Measurements from ENCODE around the gene OR4F15.
"Not testable (repeated sequence)": the region's sequence is repeated elsewhere in the genome, so short reads cannot be mapped to it uniquely, and the experiment has no call there.

OR4F15 gene

DNA sequence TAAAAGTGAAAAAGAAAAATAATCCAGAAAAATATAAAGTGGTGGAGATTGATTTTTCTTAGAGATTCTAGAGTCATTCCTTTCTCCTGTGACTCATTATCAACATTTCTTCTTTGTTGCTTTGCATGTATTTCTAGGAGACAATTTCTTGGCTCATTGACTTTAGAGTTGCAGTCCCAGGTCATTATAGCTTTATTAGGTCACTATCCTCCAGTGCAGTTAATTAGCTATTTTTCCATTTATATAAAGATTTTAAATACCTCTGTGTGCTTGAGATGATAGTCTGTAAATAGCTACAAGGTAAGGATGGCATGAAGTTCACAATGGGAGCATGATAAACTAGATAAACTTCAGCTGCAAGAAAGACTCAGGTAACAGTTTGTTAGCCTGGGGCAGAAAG is at the start of gene OR4F15:
OR4F15 (plus strand) TSS at position 301 of the 400 bp plus-strand sequence. CDS start 5,985 bp downstream, outside the sequence.
- no peak for DNase-seq

DNA sequence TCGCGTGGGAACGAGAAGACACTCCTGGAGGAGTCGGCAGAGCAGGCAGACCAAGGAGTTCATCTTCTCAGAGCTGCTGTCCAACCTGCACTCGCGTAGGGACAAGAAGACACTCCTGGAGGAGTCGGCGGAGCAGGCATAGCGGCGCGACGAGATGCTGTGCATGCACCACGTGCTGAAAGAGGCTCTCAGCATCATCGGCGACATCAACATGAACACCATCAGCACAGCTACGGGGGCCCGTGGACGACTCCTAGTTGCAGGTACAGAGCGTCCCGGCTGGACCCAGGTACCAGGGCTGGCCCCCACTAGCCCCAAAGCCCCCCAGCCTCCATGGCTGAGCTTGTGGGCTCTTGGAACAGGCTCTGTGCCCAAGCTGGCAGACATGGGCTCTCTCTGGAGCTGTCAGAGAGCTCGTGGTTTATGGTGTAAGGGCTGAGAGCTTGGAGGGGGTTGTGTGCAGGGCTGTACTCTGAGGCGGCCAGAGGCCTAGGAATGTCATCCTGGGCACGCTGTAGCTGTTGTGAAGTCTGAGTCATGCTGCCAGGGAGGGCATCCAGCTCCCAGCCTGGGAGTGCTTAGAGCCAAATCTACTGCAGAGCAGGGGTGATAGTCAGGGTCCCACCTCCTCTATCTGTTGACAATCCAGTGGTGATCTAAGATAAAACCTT is 47.2 kb upstream of the OR4F15 start:
- not testable (repeated sequence) for DNase-seq

- DNase-seq, result not testable (repeated sequence)
These were observed 46.7 kb upstream of the OR4F15 start for GRCh38 chr15:101765340-101765671.

DNA sequence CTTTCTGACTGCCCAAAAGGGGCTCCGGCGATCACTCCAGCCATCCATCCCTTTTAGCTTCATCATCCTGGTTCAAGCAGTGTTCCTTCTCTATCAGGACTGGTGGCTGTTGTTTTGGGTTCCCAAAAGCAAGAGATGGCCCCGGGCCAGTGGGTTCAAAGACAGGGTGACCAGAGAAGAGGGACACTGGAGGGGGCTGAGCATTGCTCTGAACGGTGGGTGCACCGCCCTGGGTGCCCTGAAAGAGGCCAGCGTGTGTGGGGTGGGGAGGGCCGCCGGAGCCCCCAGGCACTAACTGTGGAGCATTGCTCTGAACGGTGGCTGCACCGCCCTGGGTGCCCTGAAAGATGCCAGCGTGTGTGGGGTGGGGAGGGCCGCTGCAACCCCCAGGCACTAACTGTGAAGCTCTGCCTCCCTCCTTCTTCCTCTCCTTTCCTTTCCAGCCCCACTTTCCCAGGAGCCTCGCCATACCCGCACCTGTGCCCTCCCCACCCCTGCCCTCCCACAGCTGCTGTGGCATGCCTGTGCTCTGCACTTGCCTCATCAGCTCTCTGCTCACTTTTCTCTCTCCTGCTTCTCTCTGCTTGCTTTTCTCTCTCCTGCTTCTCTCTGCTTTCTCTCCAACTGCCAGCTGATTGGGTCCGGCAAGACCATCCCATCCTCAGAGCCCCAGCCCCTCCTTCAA is 46.1 kb upstream of the OR4F15 start:
- no peak for DNase-seq

DNA sequence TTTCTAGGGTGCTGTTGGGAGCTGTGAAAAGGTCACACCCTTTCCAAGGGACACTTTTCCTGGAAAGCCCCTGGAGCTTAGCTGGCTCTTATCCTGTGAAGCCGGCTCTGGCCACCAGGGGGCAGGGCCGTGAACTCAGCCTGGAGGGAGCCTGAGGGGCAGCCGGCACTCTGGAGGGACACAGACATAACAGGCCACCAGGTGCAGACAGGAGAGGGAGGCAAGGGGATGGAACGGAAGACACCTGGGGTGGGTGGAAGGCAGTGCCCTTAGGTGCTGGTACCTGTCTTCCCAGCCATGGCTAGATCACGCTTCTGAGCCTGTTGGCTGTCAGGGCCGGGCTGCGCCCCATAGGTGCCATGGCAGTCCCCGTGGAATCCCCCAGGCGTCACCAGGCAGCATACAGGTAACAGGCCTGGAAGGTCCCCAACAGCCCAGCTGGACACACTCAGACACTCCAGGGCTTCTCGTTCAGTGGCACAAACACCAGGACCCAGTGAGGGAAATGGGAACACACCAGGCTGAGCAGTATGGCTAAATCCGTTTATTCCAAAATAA is 44.8 kb upstream of the OR4F15 start:
- not testable (repeated sequence) for DNase-seq

DNA sequence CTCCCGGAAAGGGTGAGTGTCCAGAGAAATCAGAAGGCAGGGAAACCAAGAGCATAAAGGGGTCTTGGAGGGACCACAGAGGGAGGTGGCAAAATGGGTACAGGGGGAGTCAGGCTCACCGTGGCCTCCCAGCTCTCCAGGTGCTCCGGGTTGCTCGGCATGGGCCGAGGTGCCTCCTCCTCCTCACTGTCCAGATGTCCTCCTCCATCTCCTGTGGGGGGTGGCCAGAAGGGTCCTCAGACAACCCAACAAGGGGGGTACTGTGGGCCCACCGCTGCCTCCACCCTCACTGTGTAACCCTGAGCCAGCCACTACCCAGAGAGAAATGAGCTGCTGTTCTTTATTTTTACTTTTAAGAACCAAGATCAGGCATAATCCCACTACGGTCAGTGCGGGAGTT is 39.1 kb upstream of the OR4F15 start:
- no peak for DNase-seq

DNA sequence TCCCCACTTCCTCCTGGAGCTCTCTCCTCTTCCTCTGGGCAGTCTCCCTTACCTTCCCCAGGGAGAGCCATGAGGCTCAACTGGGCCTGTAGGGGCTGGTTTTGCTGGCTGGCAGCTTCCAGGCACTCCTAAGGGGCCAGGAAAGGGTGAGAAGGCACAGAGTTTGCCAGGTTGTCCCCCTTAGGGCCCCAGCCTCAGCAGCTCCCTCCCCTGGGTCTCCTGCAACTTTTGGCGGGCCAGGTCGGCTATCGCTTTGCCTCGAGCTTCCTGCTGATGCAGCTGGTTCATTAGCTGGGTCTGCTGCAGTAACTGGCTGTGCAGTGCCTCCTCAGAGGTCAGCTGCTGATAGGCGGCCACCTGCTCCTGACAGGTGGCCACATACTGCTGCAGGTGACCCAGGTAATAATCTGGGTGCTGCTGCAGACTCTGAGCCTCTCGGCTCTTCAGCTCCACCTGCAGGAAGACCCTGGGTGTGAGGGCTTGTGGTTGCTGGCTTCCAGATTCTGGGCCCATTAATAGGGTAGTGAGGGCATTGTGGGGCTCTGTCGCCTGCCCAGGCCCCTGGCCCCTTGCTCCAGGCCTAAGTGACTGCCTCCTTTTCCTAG is 38.4 kb upstream of the OR4F15 start:
- DNase-seq, result peak in 1 of 2 donors; percentile 9

GRCh38 chr15:101775136-101775535 is 36.9 kb upstream of the OR4F15 start:
- no peak for DNase-seq

GRCh38 chr15:101778576-101778975 is 33.4 kb upstream of the OR4F15 start:
- not testable (repeated sequence) for DNase-seq

DNA sequence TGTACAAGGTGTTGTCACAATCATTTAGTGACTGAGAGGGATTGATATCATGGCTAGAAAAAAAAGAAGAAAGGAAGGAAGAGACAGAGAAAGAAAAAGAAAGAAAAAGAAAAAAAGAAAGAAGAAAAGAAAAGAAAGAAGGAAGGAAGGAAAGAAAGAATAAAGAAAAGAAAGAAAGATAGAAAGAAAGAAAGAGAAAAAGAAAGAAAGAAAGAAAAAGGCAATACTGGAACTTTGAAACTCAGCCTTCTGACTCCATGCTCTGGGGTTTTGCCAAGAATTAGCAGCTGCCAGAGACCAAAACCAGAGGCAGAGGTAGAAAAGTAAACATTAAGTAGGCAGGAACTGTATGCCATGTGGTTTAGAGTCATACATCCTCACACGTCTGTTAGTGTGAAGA is 31.8 kb upstream of the OR4F15 start:
- not testable (repeated sequence) for DNase-seq

GRCh38 chr15:101781928-101782327 is 30.1 kb upstream of the OR4F15 start:
- no peak for DNase-seq

DNA sequence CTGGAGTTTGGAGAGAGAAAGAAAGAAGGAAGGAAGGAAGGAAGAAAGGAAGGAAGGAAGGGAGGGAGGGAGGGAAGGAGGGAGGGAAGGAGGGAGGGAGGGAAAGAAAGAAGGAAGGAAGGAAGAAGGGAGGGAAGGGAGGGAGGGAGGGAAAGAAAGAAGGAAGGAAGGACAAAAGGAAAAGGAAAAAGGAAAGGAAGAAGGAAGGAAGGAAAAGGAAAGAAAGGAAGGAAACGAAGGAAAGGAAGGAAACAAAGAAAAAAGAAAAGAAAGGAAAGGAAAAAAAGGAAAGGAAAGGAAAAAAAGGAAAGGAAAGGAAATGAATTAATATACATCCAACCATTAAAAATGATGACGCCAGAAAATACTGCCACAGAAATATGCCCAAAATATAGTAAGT is 27.4 kb upstream of the OR4F15 start:
- no peak for DNase-seq

DNA sequence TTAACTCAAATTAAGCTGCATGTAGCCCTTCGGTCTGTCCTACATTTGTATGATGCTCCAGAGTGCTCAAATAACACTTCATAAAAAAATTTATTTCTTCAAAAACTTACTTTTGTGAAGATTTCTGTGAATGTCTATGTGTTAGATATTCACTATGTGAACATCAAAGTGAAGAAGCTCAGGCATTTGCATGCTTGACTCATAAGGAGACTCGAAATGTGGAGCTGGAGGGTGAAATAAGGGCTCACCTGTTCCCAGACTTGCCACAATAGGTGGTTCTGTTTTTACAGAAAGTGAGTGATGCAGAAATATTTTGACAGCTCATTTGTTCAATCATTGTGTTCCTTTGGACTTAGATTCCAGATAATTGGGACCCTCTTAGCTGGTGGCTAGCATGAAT is 25.6 kb upstream of the OR4F15 start:
- not testable (repeated sequence) for DNase-seq

GRCh38 chr15:101788001-101788400 is 24.0 kb upstream of the OR4F15 start:
- not testable (repeated sequence) for DNase-seq

DNA sequence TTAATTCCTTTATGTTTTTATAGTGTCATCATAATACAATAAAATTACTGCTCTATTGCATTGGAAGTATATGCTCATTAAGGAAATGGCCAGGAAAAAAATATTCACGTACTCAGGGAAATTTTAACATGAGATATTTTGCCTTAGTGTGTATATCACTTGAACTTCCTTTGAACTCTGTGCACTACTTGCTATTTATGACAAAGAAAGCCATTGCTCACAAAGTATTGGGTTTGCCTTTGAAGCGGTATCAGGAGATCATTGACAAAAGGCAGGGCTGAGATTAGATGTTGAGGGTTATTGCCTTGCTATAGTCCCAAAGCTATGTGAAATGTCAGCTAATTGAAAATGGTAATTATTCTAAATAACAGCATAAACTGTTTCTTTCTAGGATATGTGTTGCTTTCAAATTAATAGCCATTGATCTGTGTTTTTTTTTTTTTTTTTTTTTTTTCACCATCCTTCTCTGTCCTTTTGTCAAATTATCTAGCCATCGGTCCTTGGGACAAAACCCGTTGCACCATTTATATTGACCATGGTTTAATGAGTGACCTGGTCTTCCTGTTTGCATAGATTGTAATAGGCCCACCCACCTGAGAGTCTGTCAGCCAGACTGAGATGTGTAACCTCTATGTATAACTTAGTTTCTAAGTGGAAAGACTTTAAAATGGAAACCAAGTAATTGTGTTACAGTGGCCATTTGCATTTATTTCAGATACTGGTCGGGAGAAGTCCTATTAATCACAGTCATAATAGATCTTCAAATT is 23.3 kb upstream of the OR4F15 start:
- DNase-seq, result not testable (repeated sequence)

DNA sequence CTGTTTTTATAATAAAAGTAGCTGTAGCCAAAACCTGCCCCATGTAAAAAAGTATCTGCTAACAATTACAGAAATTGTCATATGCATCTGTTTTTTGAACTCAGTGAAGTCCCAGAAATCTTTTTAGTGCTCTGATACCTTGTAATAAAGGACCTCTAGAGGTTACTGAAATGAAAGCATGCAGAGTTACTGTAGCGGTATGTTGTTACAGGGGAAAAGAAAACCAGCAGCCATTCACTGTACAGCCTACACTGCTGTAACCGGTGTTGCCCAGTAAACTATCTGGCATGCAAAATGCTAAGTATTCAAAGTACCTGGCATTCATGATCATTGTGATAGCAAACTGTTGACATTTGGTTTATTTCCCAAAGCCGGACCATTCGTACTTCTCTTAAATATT is 21.3 kb upstream of the OR4F15 start:
- DNase-seq, result not testable (repeated sequence)

- not testable (repeated sequence) for DNase-seq
These were observed 18.0 kb upstream of the OR4F15 start for GRCh38 chr15:101793981-101794380.

- no peak for DNase-seq
These were observed 16.5 kb upstream of the OR4F15 start for GRCh38 chr15:101795455-101795854.

GRCh38 chr15:101799665-101800064 is 12.3 kb upstream of the OR4F15 start:
- DNase-seq, result no peak

DNA sequence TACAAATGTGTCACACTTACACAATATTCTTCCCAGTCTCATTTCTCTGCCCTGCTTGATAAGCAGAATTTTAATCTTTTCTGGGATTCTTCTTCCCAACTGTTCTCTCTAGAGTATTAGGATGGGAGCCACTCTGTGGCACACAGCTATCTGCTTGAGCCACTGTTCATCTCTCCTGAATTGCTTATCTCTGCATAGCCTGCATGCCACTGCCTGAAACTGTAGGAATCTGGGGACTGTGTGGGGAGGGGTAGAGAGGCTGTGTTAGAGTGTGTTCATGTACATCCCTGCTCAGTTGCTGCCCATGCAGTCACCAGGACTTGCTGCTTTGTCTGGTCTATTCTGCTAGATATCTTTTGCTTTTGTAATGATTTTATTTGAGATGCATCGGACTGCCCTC is 11.0 kb upstream of the OR4F15 start:
- DNase-seq, result no peak

DNA sequence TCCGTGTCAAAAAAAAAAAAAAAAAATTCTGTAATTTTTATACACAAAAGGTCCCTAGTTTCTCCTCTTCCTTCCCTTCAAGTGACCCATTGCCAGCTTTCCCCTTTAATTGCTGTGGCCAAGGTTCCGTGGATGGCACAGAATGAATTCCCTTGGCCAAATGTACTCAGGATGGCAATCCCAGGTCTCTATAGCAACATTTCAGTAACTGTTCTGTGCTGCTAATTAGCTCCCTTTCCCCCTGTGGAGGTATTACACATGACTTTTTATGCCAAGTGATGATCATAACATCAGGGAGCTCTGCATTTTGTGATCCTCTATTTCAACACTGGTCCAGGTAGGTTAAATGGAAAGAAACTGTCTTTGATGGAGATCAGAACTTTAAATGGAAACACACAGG is 8.8 kb upstream of the OR4F15 start, which contains the start of gene OR4F6:
OR4F6 (plus strand) TSS at position 301 of the 400 bp plus-strand sequence. CDS start 2,211 bp downstream, outside the sequence.
- no peak for DNase-seq

GRCh38 chr15:101803676-101804075 is 8.3 kb upstream of the OR4F15 start:
- DNase-seq, result no peak

DNA sequence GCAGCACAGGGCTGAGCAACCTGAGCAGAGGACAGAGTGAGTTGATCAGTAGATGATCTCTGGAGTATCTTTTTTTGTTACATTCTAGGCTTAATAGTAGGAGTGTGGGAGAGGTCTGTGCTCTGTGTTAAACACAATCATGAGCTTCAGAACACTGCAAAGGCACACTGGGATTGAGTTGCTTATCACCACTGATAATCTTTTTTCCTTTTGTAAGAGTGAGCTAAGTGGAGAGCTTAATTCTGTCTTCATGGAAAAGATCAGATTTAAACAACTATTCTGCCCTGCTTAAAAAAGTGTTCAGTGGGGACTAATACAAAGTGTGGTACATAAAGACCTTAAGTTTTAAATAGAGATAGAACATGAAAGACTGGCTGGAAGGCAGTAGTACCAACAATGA is 7.6 kb upstream of the OR4F15 start:
- DNase-seq, result no peak
